GM23338 (cell line): ENCODE data around the gene GCN1. TPM values are rescaled to one million over a fixed set of nuclear protein-coding genes. Genes with fewer than 3 reads are reported as not detected.

Experiments
- ATAC-seq: fragments of 200-7000 bp; cut with Tn5 transposase; 3 replicates; pipeline ENCODE4 v1.9.1; 2020
- DNase-seq: peaks from one replicate; pipeline ENCODE4 v3.0.0-alpha.2; 2015; ENCODE audit warnings: low spot score
- H2AFZ ChIP-seq: fragments of 200-600 bp; sonication (generic); 2 replicates; pipeline ENCODE4 v1.8.0; 2016; ENCODE audit warnings: antibody characterized with exemption, mild to moderate bottlenecking, moderate library complexity
- H3F3A ChIP-seq: fragments of 200-600 bp; sonication (generic); replicated peaks from 2 replicates; pipeline ENCODE4 v1.8.0; 2017; ENCODE audit warnings: antibody characterized with exemption, mixed run types, low read depth
- H3K27ac ChIP-seq: fragments of 200-600 bp; sonication (generic); 2 replicates; pipeline ENCODE4 v1.6.1; 2016; ENCODE audit warnings: low read depth
- H3K27me3 ChIP-seq: fragments of 200-600 bp; sonication (generic); 2 replicates; pipeline ENCODE4 v1.8.0; 2016; ENCODE audit warnings: mild to moderate bottlenecking, mixed run types, moderate library complexity; ENCODE audit not compliant: insufficient read depth
- H3K36me3 ChIP-seq: fragments of 200-600 bp; sonication (generic); 2 replicates; pipeline ENCODE4 v1.8.0; 2016; ENCODE audit warnings: mild to moderate bottlenecking; ENCODE audit not compliant: insufficient read depth
- H3K4me1 ChIP-seq: fragments of 200-600 bp; sonication (generic); 2 replicates; pipeline ENCODE4 v1.8.0; 2016; ENCODE audit warnings: mild to moderate bottlenecking, moderate library complexity; ENCODE audit not compliant: insufficient read depth
- H3K4me2 ChIP-seq: fragments of 200-600 bp; sonication (generic); 2 replicates; pipeline ENCODE4 v1.7.1; 2017; ENCODE audit warnings: mixed run types
- H3K4me3 ChIP-seq: fragments of 200-600 bp; sonication (generic); 2 replicates; pipeline ENCODE4 v1.6.1; 2016; ENCODE audit warnings: mixed run types
- H3K79me2 ChIP-seq: fragments of 200-600 bp; sonication (generic); replicated peaks from 2 replicates; pipeline ENCODE4 v1.8.0; 2017; ENCODE audit warnings: mild to moderate bottlenecking; ENCODE audit not compliant: insufficient read depth
- H3K9me2 ChIP-seq: fragments of 200-600 bp; sonication (generic); 2 replicates; pipeline ENCODE4 v1.8.0; 2017; ENCODE audit not compliant: insufficient read depth
- H4K20me1 ChIP-seq: fragments of 200-600 bp; sonication (generic); replicated peaks from 2 replicates; pipeline ENCODE4 v1.8.0; 2017; ENCODE audit warnings: mild to moderate bottlenecking; ENCODE audit not compliant: insufficient read depth
- H3K27ac Mint-ChIP-seq: 2 replicates; pipeline ENCODE4 v1.8.0; 2020; ENCODE audit warnings: inconsistent platforms, mild to moderate bottlenecking, moderate library complexity, mixed read lengths
- H3K27me3 Mint-ChIP-seq: 3 replicates; pipeline ENCODE4 v1.8.0; 2022; ENCODE audit warnings: low read depth, mild to moderate bottlenecking, moderate library complexity, mixed read lengths, inconsistent platforms; ENCODE audit not compliant: insufficient read depth, poor library complexity
- H3K36me3 Mint-ChIP-seq: 3 replicates; pipeline ENCODE4 v1.8.0; 2021; ENCODE audit warnings: low read depth, mild to moderate bottlenecking, inconsistent platforms, moderate library complexity, mixed read lengths
- H3K4me1 Mint-ChIP-seq: 3 replicates; pipeline ENCODE4 v1.8.0; 2020; ENCODE audit warnings: mild to moderate bottlenecking, inconsistent platforms, mixed read lengths
- H3K4me3 Mint-ChIP-seq: 3 replicates; pipeline ENCODE4 v1.8.0; 2021; ENCODE audit warnings: moderate library complexity, mild to moderate bottlenecking, inconsistent platforms, mixed read lengths
- H3K9me3 Mint-ChIP-seq: 3 replicates; pipeline ENCODE4 v1.8.0; 2020; ENCODE audit warnings: moderate library complexity, mild to moderate bottlenecking, inconsistent platforms, mixed read lengths
- CREB1 ChIP-seq: fragments of 250-450 bp; sonication (Bioruptor Pico); IDR thresholded peaks from 2 replicates; pipeline ENCODE4 v1.5.0; 2020; ENCODE audit warnings: low read depth, mild to moderate bottlenecking, moderate library complexity
- EZH2 ChIP-seq: fragments of 200-600 bp; sonication (generic); IDR thresholded peaks from one replicate; pipeline ENCODE4 v1.8.0; 2017; ENCODE audit warnings: antibody characterized with exemption, mild to moderate bottlenecking, low read depth; ENCODE audit not compliant: unreplicated experiment
- EZH2phosphoT487 ChIP-seq: fragments of 200-600 bp; sonication (generic); IDR thresholded peaks from one replicate; pipeline ENCODE4 v1.8.1; 2018; ENCODE audit warnings: antibody characterized with exemption; ENCODE audit not compliant: unreplicated experiment
- JUNB ChIP-seq: IDR thresholded peaks from one replicate; pipeline ENCODE4 v1.6.1; 2016; ENCODE audit warnings: antibody characterized with exemption; ENCODE audit not compliant: unreplicated experiment
- NANOG ChIP-seq: IDR thresholded peaks from 2 replicates; pipeline ENCODE4 v1.6.1; 2016; ENCODE audit warnings: antibody characterized with exemption, borderline replicate concordance
- POLR2AphosphoS5 ChIP-seq: IDR thresholded peaks from 2 replicates; pipeline ENCODE4 v1.6.1; 2016; ENCODE audit warnings: antibody characterized with exemption, low read depth
- REST ChIP-seq: IDR thresholded peaks from one replicate; pipeline ENCODE4 v1.6.1; 2018; ENCODE audit warnings: antibody characterized with exemption; ENCODE audit not compliant: unreplicated experiment
- STAT1 ChIP-seq: IDR thresholded peaks from one replicate; pipeline ENCODE4 v1.6.1; 2016; ENCODE audit warnings: antibody characterized with exemption; ENCODE audit not compliant: unreplicated experiment
- ZNF114 ChIP-seq: fragments of 250-450 bp; sonication (Bioruptor Pico); IDR thresholded peaks from 2 replicates; pipeline ENCODE4 v1.5.0; 2020; ENCODE audit warnings: mild to moderate bottlenecking, moderate library complexity
- ZNF331 ChIP-seq: fragments of 250-450 bp; sonication (Bioruptor Pico); IDR thresholded peaks from 2 replicates; pipeline ENCODE4 v1.5.0; 2020; ENCODE audit warnings: low read depth, mild to moderate bottlenecking, moderate library complexity
- ZNF462 ChIP-seq: fragments of 250-450 bp; sonication (Bioruptor Pico); IDR thresholded peaks from 2 replicates; pipeline ENCODE4 v1.5.0; 2020; ENCODE audit warnings: mild to moderate bottlenecking, moderate library complexity
- polyA plus RNA-seq: library from polyadenylated mRNA; unstranded; fragments of >200 nt; fragmentation: Nextera tagmentation; extraction: Ambion mirVana; gene quantifications from 2 replicates; pipeline ENCODE4 v1.2.1, GENCODE V29; 2016
- total RNA-seq: library from RNA; depleted of rRNA; stranded (reverse); fragments of >200 nt; shearing (Covaris generic); gene quantifications from 2 replicates; pipeline ENCODE4 v1.2.3, GENCODE V29; 2014
- TF ChIP-seq, protein P1 (sequence below), 2 experiments: fragments of 200-600 bp in 1 of 2; sonication (generic) in 1 of 2; conservative IDR thresholded peaks; 2 replicates each; pipeline versions ENCODE4 v1.5.1 to v1.6.1; 2016 to 2017; ENCODE audit warnings: antibody characterized with exemption in 2 of 2, low read depth in 2 of 2, mild to moderate bottlenecking in 2 of 2, moderate library complexity in 1 of 2
- TF ChIP-seq, protein P2 (sequence below): IDR thresholded peaks from 2 replicates; pipeline ENCODE4 v1.6.1; 2016; ENCODE audit warnings: antibody characterized with exemption

GCN1 gene
- total and polyA plus RNA-seq, 2 experiments from 2014 or later: 18.0 to 177 TPM

DNA sequence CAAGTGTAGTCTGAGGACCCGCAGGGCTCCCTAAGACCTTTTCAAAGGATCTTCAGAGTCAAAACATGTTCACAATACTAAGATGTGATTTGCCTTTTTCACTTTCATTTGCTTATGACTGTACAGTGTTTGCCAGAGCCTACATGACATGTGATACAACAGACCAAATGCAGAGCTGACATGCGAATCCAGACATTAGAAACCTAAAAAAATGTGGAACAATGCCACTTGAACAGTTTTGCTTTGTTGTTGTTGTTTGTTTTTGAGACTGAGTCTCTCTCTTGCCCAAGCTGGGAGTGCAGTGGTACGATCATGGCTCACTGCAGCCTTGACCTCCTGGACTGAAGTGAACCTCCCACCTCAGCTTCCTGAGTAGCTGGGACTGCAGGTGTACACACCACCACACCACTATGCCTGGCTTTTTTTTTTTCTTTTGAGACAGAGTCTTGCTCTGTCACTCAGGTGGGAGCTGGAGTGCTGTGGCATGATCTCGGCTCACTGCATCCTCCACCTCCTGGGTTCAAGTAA is 72.7 kb downstream of the GCN1 start:
- Histone ChIP-seq H4K20me1 (peaks cover 9% of the 10 kb centered on the region), H3K4me2 (no peak overlapping the region), H3K27ac (no peak overlapping the region; the same call in 1 of the 2 replicates), H3K36me3 (no peaks in the 10 kb centered on the region), H3F3A (peaks cover 24% of the 10 kb centered on the region; the same call in 1 of the 2 replicates), H3K9me2 (no peaks in the 10 kb centered on the region), H3K4me3 (no peak overlapping the region), H3K27me3 (no peaks in the 10 kb centered on the region), H2AFZ (no peak overlapping the region), H3K79me2 (peaks cover 14% of the 10 kb centered on the region), H3K4me1 (peaks cover 10% of the 10 kb centered on the region)
- H3K27ac Mint-ChIP-seq: no peak overlapping the region
- H3K4me3 Mint-ChIP-seq: no peak overlapping the region
- H3K9me3 Mint-ChIP-seq: no peaks in the 10 kb centered on the region
- DNase-seq: no peak
- H3K27me3 Mint-ChIP-seq: peaks cover 8% of the 10 kb centered on the region
- no peak for ATAC-seq
- peaks cover 25% of the 10 kb centered on the region for H3K36me3 Mint-ChIP-seq
- peaks cover 28% of the 10 kb centered on the region for H3K4me1 Mint-ChIP-seq
- TF ChIP-seq EZH2phosphoT487 (no peak), CREB1 (CRISPR knock-in tag) (no peak), EZH2 (no peak), REST (no peak), JUNB (no peak), NANOG (no peak), POLR2AphosphoS5 (no peak), ZNF331 (CRISPR knock-in tag) (no peak), ZNF462 (no peak), ZNF114 (no peak), STAT1 (no peak)
- TF ChIP-seq, protein P1, sequence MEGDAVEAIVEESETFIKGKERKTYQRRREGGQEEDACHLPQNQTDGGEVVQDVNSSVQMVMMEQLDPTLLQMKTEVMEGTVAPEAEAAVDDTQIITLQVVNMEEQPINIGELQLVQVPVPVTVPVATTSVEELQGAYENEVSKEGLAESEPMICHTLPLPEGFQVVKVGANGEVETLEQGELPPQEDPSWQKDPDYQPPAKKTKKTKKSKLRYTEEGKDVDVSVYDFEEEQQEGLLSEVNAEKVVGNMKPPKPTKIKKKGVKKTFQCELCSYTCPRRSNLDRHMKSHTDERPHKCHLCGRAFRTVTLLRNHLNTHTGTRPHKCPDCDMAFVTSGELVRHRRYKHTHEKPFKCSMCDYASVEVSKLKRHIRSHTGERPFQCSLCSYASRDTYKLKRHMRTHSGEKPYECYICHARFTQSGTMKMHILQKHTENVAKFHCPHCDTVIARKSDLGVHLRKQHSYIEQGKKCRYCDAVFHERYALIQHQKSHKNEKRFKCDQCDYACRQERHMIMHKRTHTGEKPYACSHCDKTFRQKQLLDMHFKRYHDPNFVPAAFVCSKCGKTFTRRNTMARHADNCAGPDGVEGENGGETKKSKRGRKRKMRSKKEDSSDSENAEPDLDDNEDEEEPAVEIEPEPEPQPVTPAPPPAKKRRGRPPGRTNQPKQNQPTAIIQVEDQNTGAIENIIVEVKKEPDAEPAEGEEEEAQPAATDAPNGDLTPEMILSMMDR (conservative IDR thresholded peaks at IDR 0.05; ENCODE audit: low read depth in 2 of 2): no peak
- TF ChIP-seq, protein P2, sequence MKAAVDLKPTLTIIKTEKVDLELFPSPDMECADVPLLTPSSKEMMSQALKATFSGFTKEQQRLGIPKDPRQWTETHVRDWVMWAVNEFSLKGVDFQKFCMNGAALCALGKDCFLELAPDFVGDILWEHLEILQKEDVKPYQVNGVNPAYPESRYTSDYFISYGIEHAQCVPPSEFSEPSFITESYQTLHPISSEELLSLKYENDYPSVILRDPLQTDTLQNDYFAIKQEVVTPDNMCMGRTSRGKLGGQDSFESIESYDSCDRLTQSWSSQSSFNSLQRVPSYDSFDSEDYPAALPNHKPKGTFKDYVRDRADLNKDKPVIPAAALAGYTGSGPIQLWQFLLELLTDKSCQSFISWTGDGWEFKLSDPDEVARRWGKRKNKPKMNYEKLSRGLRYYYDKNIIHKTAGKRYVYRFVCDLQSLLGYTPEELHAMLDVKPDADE: no peak
